GM12878 (cell line): ENCODE measurements around the gene ADAMTSL1.

Source experiments
- BHLHE40 ChIP-seq, 2 experiments: fragments of 450-650 bp in 1 of 2; IDR thresholded peaks; 2 replicates each; pipeline ENCODE4 v1.6.1; 2011 to 2017; ENCODE audit warnings: low read depth in 2 of 2, borderline replicate concordance in 1 of 2, improper control_type of control experiment in 1 of 2, low read length in 1 of 2, mild to moderate bottlenecking in 1 of 2
- CEBPB ChIP-seq, 2 experiments: fragments of 150-350 bp in 1 of 2; IDR thresholded peaks; 2 replicates each; pipeline ENCODE4 v1.6.1; 2012 to 2014; ENCODE audit warnings: low read depth in 2 of 2, low read length in 2 of 2, borderline replicate concordance in 1 of 2, inconsistent platforms in 1 of 2
- CHD2 ChIP-seq: IDR thresholded peaks from 2 replicates; pipeline ENCODE4 v1.6.1; 2011; ENCODE audit warnings: low read depth, low read length, improper control_type of control experiment, borderline replicate concordance
- CTCF ChIP-seq, 3 experiments: IDR thresholded peaks in 2 of 3; conservative IDR thresholded peaks in 1 of 3; 2 replicates each; pipeline ENCODE4 v1.5.1; 2011; ENCODE audit warnings: low read depth in 3 of 3, low read length in 3 of 3, mild to moderate bottlenecking in 3 of 3, control low read depth in 2 of 3, moderate library complexity in 2 of 3, inconsistent platforms in 1 of 3, mixed read lengths in 1 of 3; ENCODE audit not compliant: control insufficient read depth in 2 of 3, insufficient read depth in 1 of 3; ENCODE audit errors: extremely low read depth in 1 of 3
- CUX1 ChIP-seq: IDR thresholded peaks from 2 replicates; pipeline ENCODE4 v1.6.1; 2012; ENCODE audit warnings: improper control_type of control experiment, low read depth, low read length; ENCODE audit not compliant: insufficient replicate concordance
- EED ChIP-seq: sonication (generic); IDR thresholded peaks from 2 replicates; pipeline ENCODE4 v1.6.1; 2016; ENCODE audit warnings: antibody characterized with exemption, low read depth
- FOXK2 ChIP-seq: fragments of 450-650 bp; IDR thresholded peaks from 2 replicates; pipeline ENCODE4 v1.6.1; 2017; ENCODE audit warnings: mild to moderate bottlenecking, moderate library complexity
- MTA3 ChIP-seq: IDR thresholded peaks from 2 replicates; pipeline ENCODE4 v1.6.1; 2012; ENCODE audit warnings: low read length, inconsistent platforms, borderline replicate concordance
- MYC ChIP-seq: IDR thresholded peaks from 2 replicates; pipeline ENCODE4 v1.6.1; 2011; ENCODE audit warnings: mild to moderate bottlenecking, low read length, moderate library complexity, inconsistent platforms; ENCODE audit not compliant: insufficient read depth, insufficient replicate concordance, insufficient read length, severe bottlenecking
- POLR2A ChIP-seq: IDR thresholded peaks from 2 replicates; pipeline ENCODE4 v1.6.1; 2011; ENCODE audit warnings: low read depth, mild to moderate bottlenecking, low read length
- USF1 ChIP-seq: IDR thresholded peaks from 2 replicates; pipeline ENCODE4 v1.6.1; 2011; ENCODE audit warnings: borderline replicate concordance, low read depth, mild to moderate bottlenecking, moderate library complexity, mixed read lengths, low read length; ENCODE audit not compliant: insufficient read depth; ENCODE audit errors: extremely low read length

- TF ChIP-seq USF1 (no peak), CHD2 (no peak), MTA3 (no peak), CEBPB (IDR thresholded peaks at IDR 0.05; ENCODE audit: borderline replicate concordance in 1 of 2, low read depth in 2 of 2, low read length in 2 of 2) (no peak), POLR2A (no peak), CUX1 (no peak), MYC (no peak), BHLHE40 (IDR thresholded peaks at IDR 0.05; ENCODE audit: borderline replicate concordance in 1 of 2, low read depth in 2 of 2, low read length in 1 of 2) (no peak), EED (no peak), FOXK2 (no peak), CTCF (IDR thresholded peaks at IDR 0.05 in 2 of 3, conservative IDR thresholded peaks at IDR 0.05 in 1 of 3; ENCODE audit: control insufficient read depth in 2 of 3, extremely low read depth in 1 of 3, insufficient read depth in 1 of 3, low read depth in 3 of 3, low read length in 3 of 3) (no peak)
Measured at GRCh38 chr9:18668944-18669343, 195.0 kb downstream of the ADAMTSL1 start.
